H1 (cell line): Measurements from ENCODE around the gene ZNF768. TPM values are rescaled to one million over a fixed set of nuclear protein-coding genes. Genes with fewer than 3 reads are reported as not detected.
A peak's percentile ranks its signal among the peaks of the same experiment; 100 is the strongest.

Source experiments
- CTCF ChIA-PET: fragments of 300-600 bp; sonication (Branson Sonifier 250); formaldehyde crosslinking; loops from one replicate; lab custom pipeline; 2021; ENCODE audit not compliant: partially characterized antibody; lab: Charles Lee
- POLR2A ChIA-PET: fragments of 300-600 bp; sonication (Branson Sonifier 250); formaldehyde crosslinking; loops from one replicate; lab custom pipeline; 2021; ENCODE audit warnings: inconsistent platforms; ENCODE audit not compliant: partially characterized antibody; lab: Charles Lee
- DNase-seq, 2 experiments: peaks; one replicate each; pipeline versions ENCODE4 v3.0.0 to v3.0.0-alpha.2; 2010 to 2022; ENCODE audit warnings: low spot score in 2 of 2, low read depth in 1 of 2, mixed read lengths in 1 of 2
- FAIRE-seq: peaks from 2 replicates; lab custom pipeline; 2011; peaks lifted over from hg19 to GRCh38; lab: Jason Lieb, UNC
- H2AFZ ChIP-seq: 2 replicates; pipeline ENCODE4 v1.8.1; 2012; ENCODE audit warnings: low read length, inconsistent platforms
- H2AK5ac ChIP-seq: 2 replicates; pipeline ENCODE4 v1.6.1; 2013; ENCODE audit warnings: low read depth, low read length
- H2BK120ac ChIP-seq: replicated peaks from 2 replicates; pipeline ENCODE3; 2013; ENCODE audit warnings: low read depth, low read length, inconsistent platforms
- H2BK12ac ChIP-seq: 2 replicates; pipeline ENCODE4 v1.6.1; 2013; ENCODE audit warnings: low read depth, low read length
- H2BK15ac ChIP-seq: 2 replicates; pipeline ENCODE4 v1.6.1; 2013; ENCODE audit warnings: low read length
- H2BK20ac ChIP-seq: 2 replicates; pipeline ENCODE4 v1.6.1; 2013; ENCODE audit warnings: low read length
- H2BK5ac ChIP-seq: 2 replicates; pipeline ENCODE4 v1.6.1; 2013; ENCODE audit warnings: low read depth, low read length
- H3K14ac ChIP-seq: 2 replicates; pipeline ENCODE4 v1.6.1; 2013; ENCODE audit warnings: inconsistent platforms; ENCODE audit not compliant: insufficient read length
- H3K18ac ChIP-seq: 2 replicates; pipeline ENCODE4 v1.6.1; 2013; ENCODE audit warnings: low read length; ENCODE audit errors: extremely low read depth
- H3K23ac ChIP-seq: 2 replicates; pipeline ENCODE4 v1.6.1; 2013; ENCODE audit warnings: inconsistent platforms; ENCODE audit not compliant: insufficient read length
- H3K23me2 ChIP-seq: 2 replicates; pipeline ENCODE4 v1.6.1; 2013; ENCODE audit warnings: low read depth, low read length
- H3K27ac ChIP-seq: 2 replicates; pipeline ENCODE4 v1.6.1; 2011; ENCODE audit warnings: low read depth, low read length, inconsistent platforms
- H3K27me3 ChIP-seq, 4 experiments: replicated peaks in 1 of 4; 1 replicate in 1 of 4; 2 replicates in 3 of 4; pipeline versions ENCODE4 v1.6.1 to v1.8.1; 2011 to 2013; ENCODE audit warnings: low read length in 3 of 4, mild to moderate bottlenecking in 3 of 4, inconsistent platforms in 2 of 4, mixed read lengths in 2 of 4, moderate library complexity in 1 of 4; ENCODE audit not compliant: control insufficient read depth in 3 of 4, insufficient read depth in 3 of 4; ENCODE audit errors: extremely low read depth in 1 of 4
- H3K36me3 ChIP-seq, 4 experiments: 2 replicates each; pipeline versions ENCODE4 v1.6.1 to v1.8.1; 2011 to 2013; ENCODE audit warnings: mild to moderate bottlenecking in 4 of 4, low read length in 3 of 4, moderate library complexity in 2 of 4, control low read depth in 1 of 4, inconsistent platforms in 1 of 4; ENCODE audit not compliant: insufficient read depth in 4 of 4, control insufficient read depth in 2 of 4
- H3K4ac ChIP-seq: replicated peaks from 2 replicates; pipeline ENCODE3; 2013; ENCODE audit warnings: low read length, low read depth, mixed read lengths, inconsistent platforms; ENCODE audit not compliant: insufficient read length
- H3K4me1 ChIP-seq, 4 experiments: replicated peaks in 1 of 4; 1 replicate in 1 of 4; 2 replicates in 3 of 4; pipeline versions ENCODE4 v1.6.1 to v1.8.1; 2011 to 2013; ENCODE audit warnings: low read length in 3 of 4, inconsistent platforms in 2 of 4, mixed read lengths in 1 of 4; ENCODE audit not compliant: insufficient read depth in 4 of 4, control insufficient read depth in 3 of 4
- H3K4me2 ChIP-seq, 2 experiments: 2 replicates each; pipeline versions ENCODE4 v1.6.1 to v1.8.1; 2011 to 2013; ENCODE audit warnings: low read depth in 2 of 2, low read length in 2 of 2, control low read depth in 1 of 2, inconsistent platforms in 1 of 2, mild to moderate bottlenecking in 1 of 2; ENCODE audit not compliant: insufficient read depth in 1 of 2
- H3K4me3 ChIP-seq, 4 experiments: fragments of 200-600, 300-600 bp in 1 of 4; sonication (generic), shearing (Covaris generic), sonication (Bioruptor Twin) in 1 of 4; 2 replicates each; pipeline versions ENCODE4 v1.5.1 to v1.8.1; 2011 to 2016; ENCODE audit warnings: low read length in 4 of 4, low read depth in 3 of 4, control low read depth in 2 of 4, inconsistent platforms in 2 of 4, mild to moderate bottlenecking in 2 of 4, mixed read lengths in 1 of 4, moderate library complexity in 1 of 4; ENCODE audit not compliant: insufficient read depth in 2 of 4; ENCODE audit errors: extremely low read depth in 1 of 4
- H3K56ac ChIP-seq: replicated peaks from 2 replicates; pipeline ENCODE3; 2013; ENCODE audit warnings: low read depth, mild to moderate bottlenecking, mixed read lengths, low read length, inconsistent platforms; ENCODE audit not compliant: insufficient read length
- H3K79me1 ChIP-seq: 2 replicates; pipeline ENCODE4 v1.6.1; 2013; ENCODE audit warnings: low read depth, low read length, control low read depth
- H3K79me2 ChIP-seq, 2 experiments: 2 replicates each; pipeline versions ENCODE4 v1.6.1 to v1.8.1; 2012 to 2013; ENCODE audit warnings: low read length in 2 of 2, mild to moderate bottlenecking in 2 of 2, inconsistent platforms in 1 of 2; ENCODE audit not compliant: insufficient read depth in 2 of 2, control insufficient read depth in 1 of 2
- H3K9ac ChIP-seq, 4 experiments: replicated peaks in 1 of 4; 1 replicate in 1 of 4; 2 replicates in 3 of 4; pipeline versions ENCODE4 v1.6.1 to v1.8.1; 2011 to 2013; ENCODE audit warnings: low read depth in 3 of 4, low read length in 3 of 4, control low read depth in 2 of 4, mild to moderate bottlenecking in 2 of 4, moderate library complexity in 2 of 4, inconsistent platforms in 1 of 4; ENCODE audit errors: extremely low read depth in 1 of 4
- H3K9me3 ChIP-seq, 2 experiments: 2 replicates each; pipeline versions ENCODE4 v1.6.1 to v1.8.1; 2012 to 2013; ENCODE audit warnings: mild to moderate bottlenecking in 2 of 2, moderate library complexity in 2 of 2, control low read depth in 1 of 2, inconsistent platforms in 1 of 2, low read depth in 1 of 2, low read length in 1 of 2, mixed read lengths in 1 of 2; ENCODE audit not compliant: insufficient read depth in 2 of 2
- H4K20me1 ChIP-seq, 2 experiments: replicated peaks in 1 of 2; 2 replicates each; pipeline versions ENCODE3 to v1.8.1; 2011 to 2013; ENCODE audit warnings: inconsistent platforms in 2 of 2, low read length in 2 of 2, mild to moderate bottlenecking in 1 of 2; ENCODE audit not compliant: insufficient read depth in 2 of 2, control insufficient read depth in 1 of 2
- H4K5ac ChIP-seq: 2 replicates; pipeline ENCODE4 v1.6.1; 2013; ENCODE audit warnings: low read length, low read depth, mixed read lengths, inconsistent platforms; ENCODE audit not compliant: insufficient read length
- H4K8ac ChIP-seq: 2 replicates; pipeline ENCODE4 v1.8.0; 2013; ENCODE audit warnings: mild to moderate bottlenecking, moderate library complexity, low read length, inconsistent platforms; ENCODE audit not compliant: insufficient read depth; ENCODE audit errors: extremely low read depth
- H4K91ac ChIP-seq: replicated peaks from 2 replicates; pipeline ENCODE3; 2013; ENCODE audit warnings: low read length, mixed read lengths, inconsistent platforms; ENCODE audit not compliant: insufficient read length
- CHD1 ChIP-seq: IDR thresholded peaks from 2 replicates; pipeline ENCODE4 v1.6.1; 2012; ENCODE audit warnings: low read depth, low read length, improper control_type of control experiment
- RFX5 ChIP-seq: IDR thresholded peaks from 2 replicates; pipeline ENCODE4 v1.6.1; 2011; ENCODE audit warnings: low read depth, low read length, improper control_type of control experiment, borderline replicate concordance
- RNF2 ChIP-seq: fragments of 200-900, 300-1000 bp; sonication (generic); IDR thresholded peaks from 2 replicates; pipeline ENCODE4 v1.7.1; 2016; ENCODE audit warnings: borderline replicate concordance, low read depth, mild to moderate bottlenecking, antibody characterized with exemption, low read length; ENCODE audit not compliant: poor library complexity, severe bottlenecking; ENCODE audit errors: missing control alignments
- SP1 ChIP-seq: IDR thresholded peaks from 2 replicates; pipeline ENCODE4 v1.6.1; 2011; ENCODE audit warnings: low read depth, low read length
- TCF12 ChIP-seq: IDR thresholded peaks from 2 replicates; pipeline ENCODE4 v1.6.1; 2011; ENCODE audit warnings: low read depth, mild to moderate bottlenecking, low read length
- TEAD4 ChIP-seq: IDR thresholded peaks from 2 replicates; pipeline ENCODE4 v1.6.1; 2012; ENCODE audit warnings: low read depth, low read length, inconsistent platforms, mixed read lengths
- YY1 ChIP-seq: IDR thresholded peaks from 2 replicates; pipeline ENCODE4 v1.6.1; 2011; ENCODE audit warnings: low read depth, mild to moderate bottlenecking, low read length
- WGBS, 2 experiments: shearing (Covaris generic) in 1 of 2; methylation state at CpG; one replicate each; pipeline versions ENCODE4 v1.1.6 to v1.1.7; 2013 to 2015; ENCODE audit warnings: low lambda C conversion rate in 2 of 2, mixed read lengths in 2 of 2, inconsistent platforms in 1 of 2, low coverage in 1 of 2, missing lambda C conversion rate in 1 of 2; ENCODE audit not compliant: insufficient replicate concordance in 2 of 2, insufficient coverage in 1 of 2, insufficient read length in 1 of 2; ENCODE audit errors: extremely low coverage in 1 of 2, missing lambda C conversion rate in 1 of 2; 5-methylcytosine and 5-hydroxymethylcytosine counted together
- polyA plus RNA-seq, 7 experiments: library from polyadenylated mRNA; depleted of rRNA in 3 of 7; stranded (reverse) in 5 of 7; unstranded in 2 of 7; fragments of >200 nt in 5 of 7; fragments of 200-250 nt in 2 of 7; gene quantifications; 1 replicate in 5 of 7; 2 replicates in 1 of 7; 4 replicates in 1 of 7; pipeline versions ENCODE4 v1.2.1 to v1.2.3, GENCODE V29; 2011 to 2013; ENCODE audit warnings: missing spikeins in 2 of 7, mixed read lengths in 2 of 7
- total RNA-seq: library from RNA; stranded (reverse); fragmentation: NEBNext Ultra II Directional; extraction: Animal tissue kit (Norgen Biotek cat#: 25700); gene quantifications from 2 replicates; pipeline ENCODE4 v1.2.1, GENCODE V29; 2021

ZNF768 gene
- total and polyA plus RNA-seq, 2 of the 8 experiments (the other 6 are each of a cell fraction or from before 2014, with no cell fraction given), result 36.1 to 47.7 TPM

DNA sequence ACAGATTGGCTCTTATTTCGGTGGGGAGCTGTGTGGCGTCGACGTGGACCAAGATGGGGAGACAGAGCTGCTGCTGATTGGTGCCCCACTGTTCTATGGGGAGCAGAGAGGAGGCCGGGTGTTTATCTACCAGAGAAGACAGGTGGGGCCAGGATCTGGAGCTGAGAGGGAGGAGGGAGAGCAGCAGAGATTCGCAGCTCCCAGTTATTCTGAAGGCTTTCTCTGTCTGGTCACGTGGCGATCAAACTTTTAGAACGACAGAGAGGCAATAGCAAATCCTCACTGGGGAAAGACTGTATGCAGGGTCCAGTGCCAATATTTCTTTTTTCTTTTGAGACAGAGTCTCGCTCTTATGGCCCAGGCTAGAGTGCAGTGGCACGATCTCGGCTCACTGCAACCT is 31.7 kb downstream of the ZNF768 start:
- FAIRE-seq (no peak), DNase-seq (no peak)
- peak overlapping the region; percentile 68; the same call in 1 of the 2 replicates for H4K8ac ChIP-seq
- no peak overlapping the region for H2BK5ac ChIP-seq
- no peak overlapping the region for H3K23ac ChIP-seq
- H3K14ac ChIP-seq, result no peak overlapping the region
- no peak overlapping the region for H3K56ac ChIP-seq
- WGBS, 2 experiments, result 82% methylated on average over 11 of the region's 12 CpGs; no CpG with 5 or more reads in 1 of the 2 experiments
- H3K18ac ChIP-seq, result no peak overlapping the region
- no peaks in the 10 kb centered on the region for H3K79me2 ChIP-seq
- peaks cover 0 to 2% (median 0%) of the 10 kb centered on the region in 4 experiments; a peak in 1 of 7 replicates for H3K27me3 ChIP-seq
- H3K4me1 ChIP-seq, result no peaks in the 10 kb centered on the region
- no peaks in the 10 kb centered on the region for H3K23me2 ChIP-seq
- no peak overlapping the region for H3K4ac ChIP-seq
- no peaks in the 10 kb centered on the region for H3K36me3 ChIP-seq
- no peaks in the 10 kb centered on the region for H4K20me1 ChIP-seq
- no peak overlapping the region for H3K27ac ChIP-seq
- H2BK20ac ChIP-seq, result no peak overlapping the region
- H2BK120ac ChIP-seq, result no peak overlapping the region
- POLR2A ChIA-PET, result interaction anchor here (0.6 kb wide), 1 partner anchor 17 kb away, joined by 5 read pairs; no protein-coding TSS in a partner anchor
- CTCF ChIA-PET, result interaction anchor here (0.5 to 3.1 kb wide), 4 partner anchors 12 to 113 kb away, joined by 3 to 14 read pairs (median 4); partner anchors contain the start of gene ITGAL
- H3K4me3 ChIP-seq, result no peak overlapping the region
- no peak overlapping the region for H2AFZ ChIP-seq
- no peak overlapping the region for H2AK5ac ChIP-seq
- no peak overlapping the region for H3K4me2 ChIP-seq
- no peak for TF ChIP-seq TCF12
- no peak for TF ChIP-seq YY1
- TF ChIP-seq TEAD4, result no peak
- TF ChIP-seq RFX5, result no peak
- TF ChIP-seq SP1, result no peak
- no peak for TF ChIP-seq CHD1
- TF ChIP-seq RNF2, result no peak
- H3K79me1 ChIP-seq, result no peaks in the 10 kb centered on the region
- no peak overlapping the region for H4K5ac ChIP-seq
- H4K91ac ChIP-seq, result no peak overlapping the region
- no peak overlapping the region for H3K9ac ChIP-seq
- no peak overlapping the region for H2BK12ac ChIP-seq
- H2BK15ac ChIP-seq, result no peak overlapping the region
- no peaks in the 10 kb centered on the region for H3K9me3 ChIP-seq
